ENCODE measurements around the gene SHROOM3.

The SHROOM3 gene

DNA sequence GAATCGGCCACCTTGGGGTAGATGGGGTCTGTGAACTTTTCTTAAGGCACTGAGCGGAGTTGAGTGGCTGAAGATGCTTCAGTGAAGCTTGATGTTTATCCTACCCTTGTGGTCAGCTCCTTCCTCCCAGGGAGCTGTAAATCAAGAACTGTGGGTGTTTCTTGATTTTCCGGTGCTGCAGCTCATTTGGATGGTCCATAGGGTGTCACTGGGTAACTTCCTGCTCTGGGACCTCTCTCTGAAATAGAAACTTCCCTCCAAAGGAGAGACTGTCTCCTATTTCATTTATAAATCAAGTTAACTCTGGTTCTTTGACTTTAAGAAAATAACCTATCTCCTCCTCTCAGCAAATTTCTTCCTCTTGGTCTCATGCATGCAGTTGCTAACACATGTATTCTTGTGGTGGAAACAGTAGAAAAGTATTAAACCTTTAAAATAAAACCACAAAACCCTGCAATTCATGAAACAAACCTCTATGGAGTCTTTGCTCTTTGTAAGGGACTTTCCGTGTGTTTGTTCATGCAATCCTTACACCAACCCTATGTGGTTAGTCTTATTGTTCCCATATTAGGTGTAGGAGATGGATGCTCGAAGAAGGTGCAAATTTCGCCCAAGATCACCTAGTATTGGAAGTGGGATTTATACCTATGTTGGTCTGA, 110.3 kb downstream of the SHROOM3 start:
- no peak for DNase-seq

- no peak for DNase-seq
Observed at GRCh38 chr4:76546327-76546726, 111.3 kb downstream of the SHROOM3 start.

GRCh38 chr4:76546759-76547742, 112.0 kb downstream of the SHROOM3 start:
- no peak for DNase-seq

DNA sequence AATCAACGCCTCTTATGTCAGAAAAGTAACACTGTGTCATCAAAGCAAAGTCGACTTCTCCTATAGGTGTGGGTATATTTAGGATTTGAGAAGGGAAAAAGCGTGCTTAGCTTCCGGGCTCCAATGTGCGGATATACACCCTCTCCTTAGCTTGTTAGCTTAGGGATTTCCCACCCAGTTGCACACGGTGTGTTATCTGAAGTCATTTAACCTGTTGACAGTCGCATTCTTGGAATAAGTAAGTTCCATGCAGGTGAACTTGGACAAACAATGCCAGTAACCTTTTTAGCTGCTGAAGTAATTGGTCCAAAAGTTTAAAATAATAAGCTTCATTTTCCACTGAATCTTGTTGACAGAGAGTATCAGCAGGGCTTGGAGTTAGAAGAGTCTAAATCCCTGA, 113.7 kb downstream of the SHROOM3 start:
- DNase-seq: no peak

DNA sequence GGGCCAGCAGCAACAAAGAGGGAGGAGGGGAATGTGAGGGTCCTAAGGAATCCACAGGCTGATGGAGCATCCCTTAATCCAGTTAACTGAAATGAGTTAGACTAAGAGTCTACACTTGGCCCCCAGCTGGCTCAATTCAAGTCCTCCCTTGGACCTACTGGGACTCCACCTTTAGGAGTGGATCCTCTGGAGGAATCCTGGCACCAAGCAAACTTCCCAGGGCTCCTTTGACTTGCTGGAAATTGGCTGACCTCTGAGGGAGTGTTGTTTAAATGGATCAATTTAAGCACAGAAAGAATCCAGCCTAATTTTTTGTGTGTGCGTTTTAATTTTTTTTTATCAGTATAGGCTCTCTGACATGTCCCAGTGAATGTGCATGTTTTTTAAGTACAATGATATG, 114.7 kb downstream of the SHROOM3 start:
- DNase-seq: no peak

- DNase-seq: no peak
Observed at GRCh38 chr4:76550966-76551780, 116.1 kb downstream of the SHROOM3 start.

- no peak for DNase-seq
Observed at GRCh38 chr4:76554630-76555029, 119.6 kb downstream of the SHROOM3 start.

- DNase-seq: no peak
Observed at GRCh38 chr4:76556452-76556851, 121.4 kb downstream of the SHROOM3 start.

GRCh38 chr4:76558396-76559235, 123.6 kb downstream of the SHROOM3 start:
- no peak for DNase-seq

- DNase-seq: no peak
Observed at GRCh38 chr4:76559236-76560071, 124.4 kb downstream of the SHROOM3 start.

- DNase-seq: no peak
Observed at GRCh38 chr4:76562161-76562560, 127.1 kb downstream of the SHROOM3 start.

DNA sequence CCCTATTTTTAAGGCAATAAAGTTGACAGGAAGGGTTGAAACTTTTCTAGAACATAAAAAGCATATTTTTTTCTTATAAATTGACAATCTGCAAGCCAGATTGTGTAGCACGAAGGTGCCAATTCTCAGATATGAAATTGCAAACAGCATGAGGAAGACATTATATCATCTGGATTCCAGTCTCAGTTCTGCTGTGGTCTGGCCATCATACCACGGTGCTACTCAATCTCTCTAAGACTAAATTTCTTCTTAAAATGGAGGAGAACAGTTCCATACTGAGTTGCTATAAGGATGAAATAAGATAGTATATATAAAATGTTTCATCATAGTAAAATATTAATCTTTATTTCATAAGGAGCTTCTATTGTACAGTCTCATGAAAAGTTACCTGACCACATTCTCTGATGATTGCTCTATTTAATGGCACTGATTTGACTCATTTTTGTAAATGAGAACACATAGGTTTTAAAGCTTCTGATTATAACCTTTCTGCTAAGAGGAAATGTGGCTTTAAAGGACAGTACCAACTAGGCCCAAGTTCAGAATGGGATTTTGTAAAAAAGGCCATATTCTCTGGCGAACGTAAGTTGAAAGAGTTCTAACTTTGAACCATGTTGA, 127.9 kb downstream of the SHROOM3 start:
- no peak for DNase-seq

DNA sequence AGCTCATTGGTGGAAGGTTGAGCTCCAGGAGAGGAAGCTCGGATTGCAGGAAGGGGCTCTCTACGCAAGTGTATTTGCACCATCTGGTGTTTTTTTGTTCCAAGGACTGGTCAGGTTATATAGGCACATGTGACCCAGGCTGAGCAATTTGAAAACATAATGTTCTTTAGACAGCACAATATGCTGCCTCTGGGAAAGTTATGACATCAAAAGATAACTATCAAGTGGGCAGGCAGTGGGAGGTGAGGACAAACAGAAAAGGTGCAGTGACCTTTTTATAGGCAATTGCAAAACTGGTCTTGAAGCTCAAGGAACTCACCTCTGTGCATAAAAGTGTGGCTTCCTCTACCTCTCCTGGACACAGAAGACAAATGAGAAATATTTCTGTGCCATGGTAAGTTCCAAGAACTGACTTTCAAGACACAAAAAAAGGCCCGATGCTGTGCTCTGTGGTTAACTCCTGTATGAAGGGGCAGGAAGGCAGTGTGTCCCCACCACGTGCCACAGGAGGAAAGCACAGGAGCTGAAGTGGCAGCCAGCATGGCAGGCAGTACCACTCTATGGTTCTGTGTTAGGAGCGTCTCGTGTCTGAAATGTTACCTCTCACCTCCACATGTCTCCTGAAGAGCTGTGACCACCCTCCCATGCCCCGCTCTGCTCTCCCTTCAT, 128.6 kb downstream of the SHROOM3 start:
- no peak for DNase-seq

- DNase-seq: no peak
Observed at GRCh38 chr4:76564123-76564915, 129.3 kb downstream of the SHROOM3 start.

DNA sequence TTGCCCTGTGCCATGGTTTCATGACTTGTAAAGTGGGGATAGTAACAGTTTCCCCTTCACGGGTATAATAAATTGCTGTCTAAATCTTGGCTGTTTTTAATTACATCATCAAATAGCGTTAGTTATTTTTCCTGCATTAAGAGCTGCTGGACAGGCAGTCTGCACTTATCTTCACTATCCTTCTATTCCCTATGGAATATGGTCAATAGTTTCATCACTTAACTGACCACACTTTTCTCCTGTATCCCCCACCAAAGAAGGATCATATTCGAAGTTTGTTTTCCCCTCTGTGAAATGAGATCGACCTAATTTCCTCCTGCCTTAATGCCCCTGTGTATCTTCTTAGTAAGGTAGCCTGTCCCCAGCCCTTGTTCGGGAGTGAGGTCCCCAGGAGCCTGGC, 133.2 kb downstream of the SHROOM3 start:
- DNase-seq: no peak

GRCh38 chr4:76569225-76569624, 134.2 kb downstream of the SHROOM3 start:
- DNase-seq: no peak

DNA sequence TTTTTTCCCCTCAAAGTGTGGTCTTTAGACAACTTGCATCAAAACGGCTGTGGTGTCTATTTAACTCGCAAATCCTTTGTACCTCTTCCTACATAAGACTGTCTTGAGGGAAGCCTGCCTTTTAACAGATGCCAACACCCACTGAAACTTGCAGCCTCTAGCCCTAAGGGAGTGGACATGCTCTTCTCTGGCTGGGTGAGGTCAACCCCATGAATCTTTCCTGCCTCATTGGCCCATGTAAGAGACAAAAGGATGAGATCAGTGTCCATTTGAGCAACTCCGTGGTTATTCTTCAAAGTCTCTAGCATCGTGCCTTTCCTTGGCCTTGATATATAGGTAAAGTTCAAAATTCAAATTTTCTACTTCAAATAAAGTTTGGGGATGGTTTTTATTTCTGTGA, 134.7 kb downstream of the SHROOM3 start:
- DNase-seq: no peak

GRCh38 chr4:76570141-76570973, 135.3 kb downstream of the SHROOM3 start:
- no peak for DNase-seq
